ENCODE data around the gene URI1. TPM values are rescaled to one million over a fixed set of nuclear protein-coding genes. Genes with fewer than 3 reads are reported as not detected.

The URI1 gene
- total and polyA plus RNA-seq, 11 donors = 10.9 to 53.7 (median 41.5) TPM

DNA sequence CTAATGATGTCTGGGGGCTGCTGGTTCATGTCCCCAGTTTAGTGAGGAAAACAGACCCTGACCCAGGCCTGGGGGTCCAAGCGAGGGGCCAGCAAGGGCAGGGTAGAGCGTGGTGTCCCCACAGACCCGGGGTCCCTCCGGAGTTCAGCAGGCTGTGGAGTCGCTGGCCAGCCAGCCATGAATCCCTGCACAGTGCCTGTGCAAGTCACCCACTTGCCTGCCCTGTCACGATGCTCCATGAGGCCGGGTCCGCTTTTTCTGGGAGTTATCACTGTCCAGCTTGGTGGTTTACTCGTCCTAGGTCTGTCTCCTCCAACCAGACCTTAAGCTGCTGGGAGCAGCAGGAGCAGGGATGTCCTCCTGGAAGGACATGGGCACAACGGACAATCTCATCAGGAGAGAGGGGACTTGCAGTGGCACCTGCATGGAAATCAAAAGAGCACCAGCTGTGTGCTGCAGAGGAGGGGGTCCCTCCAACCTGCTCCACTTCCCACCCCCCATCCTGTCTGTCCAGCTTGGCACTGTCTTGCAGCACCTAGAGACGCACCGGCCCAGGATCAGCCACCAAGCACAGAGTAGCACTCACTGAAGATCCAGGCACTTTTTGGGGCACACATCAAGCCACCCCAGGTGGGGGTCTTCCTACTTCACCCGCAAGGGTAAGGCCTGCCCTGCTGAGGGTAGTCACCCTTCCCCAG, 121.8 kb downstream of the URI1 start:
- intact Hi-C loops (cut with DNase I) = no loop called here

DNA sequence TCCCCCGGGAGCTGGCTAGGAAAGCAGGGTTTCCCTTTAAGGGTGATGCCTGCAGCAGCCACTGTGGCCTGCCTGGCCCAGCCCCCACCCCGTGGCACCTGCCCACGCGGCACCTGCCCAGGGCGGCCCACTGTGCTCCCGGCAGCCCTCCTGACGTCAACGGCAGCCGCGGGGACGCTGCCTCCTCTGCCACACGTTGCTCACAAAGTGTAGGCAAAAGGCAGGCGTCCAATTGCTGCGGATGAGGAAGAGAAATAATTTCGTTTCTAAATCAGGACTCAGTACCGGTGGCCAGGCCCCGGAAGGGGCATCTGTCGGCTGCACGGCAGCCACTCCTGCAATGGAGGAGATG, 122.3 kb downstream of the URI1 start:
- DNase-seq (peak in 1 of 5 donors; percentile 11), ATAC-seq (no peak)
- no peak overlapping the region for H3K4me3 ChIP-seq
- H3K4me1 ChIP-seq = no peaks in the 10 kb centered on the region
- H3K36me3 ChIP-seq = no peaks in the 10 kb centered on the region
- TF ChIP-seq POLR2A (IDR thresholded peaks at IDR 0.05) = no peak
- no peaks in the 10 kb centered on the region for H3K27me3 ChIP-seq
- WGBS, 4 donors = 68 to 75% (median 75%) methylated on average over 18 to 19 of the region's 19 CpGs
- H3K27ac ChIP-seq = no peak overlapping the region
- H3K9me3 ChIP-seq = no peaks in the 10 kb centered on the region
- intact Hi-C loops (cut with DNase I) = no loop called here

More for the DNA sequence above, 121.8 kb downstream of the URI1 start:
- Histone ChIP-seq H3K4me1 (no peaks in the 10 kb centered on the region), H3K27ac (no peak overlapping the region), H3K36me3 (no peaks in the 10 kb centered on the region), H3K27me3 (no peaks in the 10 kb centered on the region), H3K9me3 (no peaks in the 10 kb centered on the region), H3K4me3 (no peak overlapping the region)
- no peak for DNase-seq
- TF ChIP-seq, protein P1, sequence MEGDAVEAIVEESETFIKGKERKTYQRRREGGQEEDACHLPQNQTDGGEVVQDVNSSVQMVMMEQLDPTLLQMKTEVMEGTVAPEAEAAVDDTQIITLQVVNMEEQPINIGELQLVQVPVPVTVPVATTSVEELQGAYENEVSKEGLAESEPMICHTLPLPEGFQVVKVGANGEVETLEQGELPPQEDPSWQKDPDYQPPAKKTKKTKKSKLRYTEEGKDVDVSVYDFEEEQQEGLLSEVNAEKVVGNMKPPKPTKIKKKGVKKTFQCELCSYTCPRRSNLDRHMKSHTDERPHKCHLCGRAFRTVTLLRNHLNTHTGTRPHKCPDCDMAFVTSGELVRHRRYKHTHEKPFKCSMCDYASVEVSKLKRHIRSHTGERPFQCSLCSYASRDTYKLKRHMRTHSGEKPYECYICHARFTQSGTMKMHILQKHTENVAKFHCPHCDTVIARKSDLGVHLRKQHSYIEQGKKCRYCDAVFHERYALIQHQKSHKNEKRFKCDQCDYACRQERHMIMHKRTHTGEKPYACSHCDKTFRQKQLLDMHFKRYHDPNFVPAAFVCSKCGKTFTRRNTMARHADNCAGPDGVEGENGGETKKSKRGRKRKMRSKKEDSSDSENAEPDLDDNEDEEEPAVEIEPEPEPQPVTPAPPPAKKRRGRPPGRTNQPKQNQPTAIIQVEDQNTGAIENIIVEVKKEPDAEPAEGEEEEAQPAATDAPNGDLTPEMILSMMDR (IDR thresholded peaks at IDR 0.05) = no peak
- no peak for TF ChIP-seq POLR2A (IDR thresholded peaks at IDR 0.05)
- 83 to 84% (median 84%) methylated on average over 9 to 13 of the region's 13 CpGs for WGBS, 4 donors
- no peak for ATAC-seq

DNA sequence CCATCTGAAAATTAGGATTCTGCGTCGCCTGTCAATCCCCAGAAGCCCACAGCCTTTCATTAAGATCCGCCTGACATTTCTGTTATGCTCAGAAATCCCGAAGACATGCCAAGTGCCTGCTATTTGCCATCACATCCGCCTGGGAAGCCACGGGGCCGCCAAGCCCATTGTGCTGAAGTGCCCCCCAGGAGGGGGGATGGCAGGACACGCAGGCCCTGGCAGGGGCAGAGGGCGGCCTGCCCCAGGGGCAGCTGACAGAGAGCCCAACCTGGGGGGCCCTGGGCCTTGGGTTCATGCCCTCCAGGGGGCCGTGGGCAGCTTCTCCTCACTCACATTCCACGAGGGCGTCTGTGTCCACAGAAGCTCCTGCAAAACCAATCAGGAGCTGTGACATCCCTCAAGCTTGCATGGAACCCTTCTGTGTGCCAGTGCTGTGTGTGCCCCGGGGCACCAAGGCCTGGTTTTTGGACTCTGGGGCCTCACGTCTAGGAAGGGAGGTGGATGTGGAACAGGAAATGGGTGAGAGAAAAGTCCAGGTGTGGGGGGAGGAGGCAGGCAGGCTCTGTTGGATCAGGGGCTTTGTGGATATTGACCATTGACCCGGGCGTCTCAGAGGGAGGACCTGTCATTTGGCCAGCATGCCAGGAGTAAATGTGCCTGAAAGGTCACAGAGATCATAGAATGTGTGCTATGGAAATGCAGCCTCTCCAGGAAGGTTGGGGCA, 122.9 kb downstream of the URI1 start:
- no peaks in the 10 kb centered on the region for H3K27me3 ChIP-seq
- H3K9me3 ChIP-seq = no peaks in the 10 kb centered on the region
- no peak overlapping the region for H3K4me3 ChIP-seq
- peak in 1 of 5 donors; percentile 15 for DNase-seq
- intact Hi-C loops (cut with DNase I) = no loop called here
- H3K36me3 ChIP-seq = no peaks in the 10 kb centered on the region
- H3K4me1 ChIP-seq = no peaks in the 10 kb centered on the region
- TF ChIP-seq, protein P1 (IDR thresholded peaks at IDR 0.05) = no peak
- no peak for TF ChIP-seq POLR2A (IDR thresholded peaks at IDR 0.05)
- WGBS, 4 donors = 67 to 85% (median 74%) methylated on average over 12 to 16 of the region's 16 CpGs
- H3K27ac ChIP-seq = no peak overlapping the region
- ATAC-seq = no peak

DNA sequence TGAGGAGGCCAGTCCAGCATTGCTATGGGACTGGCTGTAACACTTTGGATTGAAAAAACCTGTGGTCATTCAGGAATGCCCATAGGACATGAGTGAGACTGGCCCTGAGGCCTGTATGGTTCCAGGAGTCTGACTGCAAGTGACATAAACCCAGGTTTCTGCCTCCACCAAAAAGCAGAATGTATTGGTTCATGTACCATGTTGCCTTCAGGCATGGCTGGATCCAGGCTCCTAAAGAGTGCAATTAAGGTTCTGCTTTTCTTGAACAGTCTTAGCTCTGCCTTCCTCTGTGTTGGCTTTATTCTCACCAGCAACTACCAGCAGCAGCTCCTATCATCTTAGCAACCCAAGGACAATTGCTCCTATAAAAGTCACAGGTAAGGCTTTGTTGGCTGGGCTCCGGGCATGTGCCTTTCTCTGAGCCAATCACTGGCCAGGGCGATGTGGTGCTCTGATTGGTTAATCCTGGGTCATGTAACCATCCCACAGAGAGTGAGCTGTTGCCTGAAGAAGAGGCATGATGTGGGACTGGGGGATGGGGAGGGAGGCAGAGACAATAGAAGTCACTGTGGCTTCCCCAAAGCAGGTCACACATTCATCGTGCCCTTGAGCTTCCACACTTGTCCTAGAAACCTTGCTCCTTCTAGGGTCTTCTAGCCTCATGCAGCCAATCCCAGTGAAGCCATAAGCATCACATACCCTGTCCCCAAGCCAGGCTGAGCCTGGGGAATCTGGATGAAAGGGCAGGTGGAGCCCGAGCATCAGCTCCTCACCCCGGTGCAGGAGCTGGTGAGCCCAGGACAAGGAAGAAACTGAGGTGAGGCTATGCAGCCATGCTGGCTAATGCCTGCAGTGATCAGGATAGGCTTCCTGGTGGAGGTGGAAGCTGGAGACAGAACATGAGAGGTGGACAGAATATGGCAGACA, 123.9 kb downstream of the URI1 start:
- WGBS, 4 donors = 83 to 93% (median 90%) methylated on average over 5 of the region's 5 CpGs
- Histone ChIP-seq H3K4me1 (no peaks in the 10 kb centered on the region), H3K27me3 (no peaks in the 10 kb centered on the region), H3K27ac (no peak overlapping the region), H3K4me3 (no peak overlapping the region), H3K36me3 (no peaks in the 10 kb centered on the region), H3K9me3 (no peaks in the 10 kb centered on the region)
- intact Hi-C loops (cut with DNase I) = no loop called here
- TF ChIP-seq, protein P1 (IDR thresholded peaks at IDR 0.05) = no peak
- no peak for TF ChIP-seq POLR2A (IDR thresholded peaks at IDR 0.05)
- no peak for ATAC-seq
- peak in 1 of 5 donors; percentile 14 for DNase-seq

Other genes with a start within 250 kb of the URI1 start
- gene C19orf12, start 227.0 kb upstream of the URI1 start, total RNA-seq = 10 to 100 TPM; 35.7 to 80.3 (median 49.2) TPM
- gene C19orf12, start 227.0 kb upstream of the URI1 start, polyA plus RNA-seq = 10 to 100 TPM; 34.0 to 47.1 TPM
- 1 to 10 TPM; 1.3 to 5.4 (median 2.5) TPM for gene CCNE1, start 130.2 kb upstream of the URI1 start, total RNA-seq
- 1 to 10 TPM; 1.5 to 4.5 TPM for gene CCNE1, start 130.2 kb upstream of the URI1 start, polyA plus RNA-seq